ENCODE measurements around the gene ZACN. TPM values are rescaled to one million over a fixed set of nuclear protein-coding genes. Genes with fewer than 3 reads are reported as not detected.

Gene ZACN
- total and polyA plus RNA-seq, 9 donors = 0.10 to 1.1 (median 0.43) TPM; not detected in 5

- H3K4me3 ChIP-seq = no peak overlapping the region
- TF ChIP-seq CTCF (IDR thresholded peaks at IDR 0.05) (no peak), EP300 (IDR thresholded peaks at IDR 0.05) (no peak), POLR2A (IDR thresholded peaks at IDR 0.05) (no peak)
- WGBS, 3 donors = 83 to 84% (median 84%) methylated on average over 11 of the region's 11 CpGs
- no peak overlapping the region for H3K27ac ChIP-seq
- no peaks in the 10 kb centered on the region for H3K27me3 ChIP-seq
- no peaks in the 10 kb centered on the region for H3K9me3 ChIP-seq
- intact Hi-C loops (cut with DNase I) = no loop called here
- no peak for DNase-seq
- no peaks in the 10 kb centered on the region for H3K4me1 ChIP-seq (ENCODE audit: insufficient read depth)
- H3K36me3 ChIP-seq = no peaks in the 10 kb centered on the region
Observed at GRCh38 chr17:76094046-76094445, 15.1 kb downstream of the ZACN start.

- Histone ChIP-seq H3K36me3 (no peaks in the 10 kb centered on the region), H3K9me3 (no peaks in the 10 kb centered on the region), H3K27me3 (no peaks in the 10 kb centered on the region), H3K4me3 (no peak overlapping the region), H3K27ac (no peak overlapping the region), H3K4me1 (ENCODE audit: insufficient read depth) (no peaks in the 10 kb centered on the region)
- no peak for DNase-seq
- WGBS, 3 donors = 76 to 86% (median 83%) methylated on average over 13 of the region's 13 CpGs
- TF ChIP-seq EP300 (IDR thresholded peaks at IDR 0.05) = no peak
- TF ChIP-seq POLR2A (IDR thresholded peaks at IDR 0.05) = no peak
- no peak for TF ChIP-seq CTCF (IDR thresholded peaks at IDR 0.05)
- intact Hi-C loops (cut with DNase I) = no loop called here
Observed at GRCh38 chr17:76095943-76096342, 17.0 kb downstream of the ZACN start.

- no peak for DNase-seq
- WGBS, 3 donors = 90 to 91% (median 90%) methylated on average over 19 of the region's 19 CpGs
- Histone ChIP-seq H3K4me1 (ENCODE audit: insufficient read depth) (peaks cover 6% of the 10 kb centered on the region), H3K27ac (no peak overlapping the region), H3K36me3 (no peaks in the 10 kb centered on the region), H3K4me3 (no peak overlapping the region), H3K27me3 (no peaks in the 10 kb centered on the region), H3K9me3 (no peaks in the 10 kb centered on the region)
- intact Hi-C loops (cut with DNase I) = no loop called here
- TF ChIP-seq POLR2A (IDR thresholded peaks at IDR 0.05) = no peak
Observed at GRCh38 chr17:76097716-76098295, 18.8 kb downstream of the ZACN start.

- peaks cover 13% of the 10 kb centered on the region for H3K4me1 ChIP-seq (ENCODE audit: insufficient read depth)
- peak overlapping the region; percentile 75 for H3K4me3 ChIP-seq
- WGBS, 3 donors = 0 to 4% (median 0%) methylated on average over 4 of the region's 4 CpGs
- no peaks in the 10 kb centered on the region for H3K27me3 ChIP-seq
- TF ChIP-seq CTCF (IDR thresholded peaks at IDR 0.05) (no peak), EP300 (IDR thresholded peaks at IDR 0.05) (no peak), POLR2A (IDR thresholded peaks at IDR 0.05) (no peak)
- DNase-seq = no peak
- no peaks in the 10 kb centered on the region for H3K36me3 ChIP-seq
- H3K9me3 ChIP-seq = no peaks in the 10 kb centered on the region
- intact Hi-C loops (cut with DNase I) = loop anchor here in 1 of 4 donors (5.0 kb wide), 1 partner anchor 91 kb away; no protein-coding TSS in a partner anchor
- H3K27ac ChIP-seq = peak overlapping the region in 1 of 2 donors; percentile 43
Observed at GRCh38 chr17:76102944-76103273, 23.9 kb downstream of the ZACN start.

- Histone ChIP-seq H3K27me3 (no peaks in the 10 kb centered on the region), H3K36me3 (no peaks in the 10 kb centered on the region), H3K4me1 (ENCODE audit: insufficient read depth) (peaks cover 13% of the 10 kb centered on the region), H3K27ac (peak within 1 kb of the TSS; percentile 9 to 43), H3K9me3 (no peaks in the 10 kb centered on the region), H3K4me3 (peak within 1 kb of the TSS; percentile 75)
- intact Hi-C loops (cut with DNase I) = loop anchor here in 1 of 4 donors (5.0 kb wide), 1 partner anchor 91 kb away; no protein-coding TSS in a partner anchor
- TF ChIP-seq CTCF (IDR thresholded peaks at IDR 0.05) (no peak), POLR2A (IDR thresholded peaks at IDR 0.05) (peak; percentile 48), EP300 (IDR thresholded peaks at IDR 0.05) (no peak)
- WGBS, 3 donors = 3 to 4% (median 3%) methylated on average over 55 of the region's 55 CpGs
- DNase-seq = peak; percentile 90 to 96 (median 94)
Observed at GRCh38 chr17:76103274-76104139, 24.5 kb downstream of the ZACN start, which contains the start of gene EXOC7. Gene EXOC7 (minus strand): TSS chr17:76103787. CDS start chr17:76103692, 95 bp downstream.

Measured in ovary (tissue), 9 donors.